Suprapubic skin (tissue), 4 donors: ENCODE measurements around the gene CCDC127. TPM values are rescaled to one million over a fixed set of nuclear protein-coding genes. Genes with fewer than 3 reads are reported as not detected.
"Not testable (repeated sequence)": the region's sequence is repeated elsewhere in the genome, so short reads cannot be mapped to it uniquely, and the experiment has no call there.

ENCODE experiments used
- DNase-seq, 2 donors: peaks; one replicate each; pipeline ENCODE4 v3.0.0-alpha.2; 2019; ENCODE audit warnings: low spot score in 2 of 2
- H3K27ac ChIP-seq: fragments of 200-600 bp; sonication (generic); one replicate; pipeline ENCODE4 v1.5.1; 2019
- H3K27me3 ChIP-seq: fragments of 200-600 bp; sonication (generic); one replicate; pipeline ENCODE4 v1.5.1; 2019
- H3K36me3 ChIP-seq: fragments of 200-600 bp; sonication (generic); one replicate; pipeline ENCODE4 v1.5.1; 2019
- H3K4me1 ChIP-seq: fragments of 200-600 bp; sonication (generic); one replicate; pipeline ENCODE4 v1.5.1; 2019
- H3K4me3 ChIP-seq: fragments of 200-600 bp; sonication (generic); one replicate; pipeline ENCODE4 v1.5.1; 2019; ENCODE audit warnings: mild to moderate bottlenecking
- H3K9me3 ChIP-seq: fragments of 200-600 bp; sonication (generic); one replicate; pipeline ENCODE4 v1.5.1; 2019
- CTCF ChIP-seq, 2 donors: fragments of 200-600 bp in 1 of 2; fragments of 450-650 bp in 1 of 2; sonication (generic) in 1 of 2; IDR thresholded peaks; one replicate each; pipeline ENCODE4 v1.5.1; 2016 to 2019; ENCODE audit warnings: antibody characterized with exemption in 2 of 2, mild to moderate bottlenecking in 1 of 2, moderate library complexity in 1 of 2
- EP300 ChIP-seq: sonication (generic); formaldehyde crosslinking; IDR thresholded peaks from one replicate; pipeline ENCODE4 v1.6.1; 2017; ENCODE audit warnings: antibody characterized with exemption
- POLR2A ChIP-seq, 2 donors: fragments of 450-650 bp; IDR thresholded peaks; one replicate each; pipeline ENCODE4 v1.6.1; 2017; ENCODE audit warnings: antibody characterized with exemption in 2 of 2, mild to moderate bottlenecking in 2 of 2, moderate library complexity in 2 of 2
- POLR2AphosphoS5 ChIP-seq, 3 donors: sonication (generic); formaldehyde crosslinking; IDR thresholded peaks; one replicate each; pipeline ENCODE4 v1.6.1; 2017; ENCODE audit warnings: antibody characterized with exemption in 3 of 3
- WGBS: methylation state at CpG from one replicate; pipeline ENCODE4 v1.1.5; 2018; 5-methylcytosine and 5-hydroxymethylcytosine counted together
- total RNA-seq, 4 donors: library from RNA; depleted of rRNA; stranded (reverse); fragments of >200 nt; gene quantifications; one replicate each; pipeline ENCODE4 v1.1.0, GENCODE V29; 2016

The CCDC127 gene
- total RNA-seq, 4 donors from 2014 or later: 3.1 to 11.7 (median 5.1) TPM

- Histone ChIP-seq H3K4me3 (peak overlapping the region; percentile 100), H3K36me3 (peaks cover 2% of the 10 kb centered on the region), H3K27me3 (no peaks in the 10 kb centered on the region), H3K27ac (peak overlapping the region; percentile 94), H3K4me1 (peaks cover 51% of the 10 kb centered on the region), H3K9me3 (no peaks in the 10 kb centered on the region)
- no peak for TF ChIP-seq EP300
- no peak for DNase-seq
- whole genome bisulfite sequencing: 0% methylated on average over 9 of the region's 73 CpGs
These were observed 721 bp upstream of the CCDC127 start for GRCh38 chr5:218457-219291.

- H3K27me3 ChIP-seq: not testable (repeated sequence)
These were observed 1.9 kb downstream of the CCDC127 start for GRCh38 chr5:216076-216475.

GRCh38 chr5:215256-215655 lies 2.7 kb downstream of the CCDC127 start:
- H3K36me3 ChIP-seq: not testable (repeated sequence)

More at GRCh38 chr5:216076-216475, 1.9 kb downstream of the CCDC127 start:
- not testable (repeated sequence) for DNase-seq, H3K36me3 ChIP-seq, H3K4me3 ChIP-seq, H3K27ac ChIP-seq, H3K9me3 ChIP-seq
- WGBS: 79% methylated on average over 9 of the region's 10 CpGs
- peaks cover 38% of the 10 kb centered on the region for H3K4me1 ChIP-seq

GRCh38 chr5:213803-214395 lies 4.1 kb downstream of the CCDC127 start:
- peaks cover 7% of the 10 kb centered on the region for H3K36me3 ChIP-seq
- no peaks in the 10 kb centered on the region for H3K27me3 ChIP-seq
- 91% methylated on average over 12 of the region's 12 CpGs for WGBS
- peaks cover 18% of the 10 kb centered on the region for H3K4me1 ChIP-seq
- no peak overlapping the region for H3K27ac ChIP-seq
- TF ChIP-seq POLR2A (IDR thresholded peaks at IDR 0.05) (no peak), EP300 (no peak), CTCF (IDR thresholded peaks at IDR 0.05) (no peak), POLR2AphosphoS5 (IDR thresholded peaks at IDR 0.05) (no peak)
- no peak overlapping the region for H3K4me3 ChIP-seq
- H3K9me3 ChIP-seq: no peaks in the 10 kb centered on the region
- DNase-seq: no peak

More at GRCh38 chr5:215256-215655, 2.7 kb downstream of the CCDC127 start:
- H3K4me3 ChIP-seq, DNase-seq, H3K9me3 ChIP-seq, H3K27me3 ChIP-seq, H3K27ac ChIP-seq: not testable (repeated sequence)
- WGBS: 25% methylated on average over 2 of the region's 2 CpGs
- peaks cover 31% of the 10 kb centered on the region for H3K4me1 ChIP-seq

- H3K9me3 ChIP-seq: no peaks in the 10 kb centered on the region
- no peak overlapping the region for H3K4me3 ChIP-seq
- no peaks in the 10 kb centered on the region for H3K4me1 ChIP-seq
- no peak overlapping the region for H3K27ac ChIP-seq
- H3K36me3 ChIP-seq: peaks cover 23% of the 10 kb centered on the region
- no peak for DNase-seq
- H3K27me3 ChIP-seq: no peaks in the 10 kb centered on the region
- TF ChIP-seq CTCF (IDR thresholded peaks at IDR 0.05): no peak
- no peak for TF ChIP-seq POLR2AphosphoS5 (IDR thresholded peaks at IDR 0.05)
- TF ChIP-seq POLR2A (IDR thresholded peaks at IDR 0.05): no peak
- no peak for TF ChIP-seq EP300
- 87% methylated on average over 15 of the region's 15 CpGs for WGBS
These were observed 9.4 kb downstream of the CCDC127 start for GRCh38 chr5:208449-209114.

- no peak for DNase-seq
- WGBS: 76% methylated on average over 11 of the region's 14 CpGs
- Histone ChIP-seq H3K4me1 (no peaks in the 10 kb centered on the region), H3K4me3 (no peak overlapping the region), H3K27me3 (no peaks in the 10 kb centered on the region), H3K36me3 (peaks cover 27% of the 10 kb centered on the region), H3K9me3 (no peaks in the 10 kb centered on the region), H3K27ac (no peak overlapping the region)
- TF ChIP-seq EP300: no peak
- TF ChIP-seq CTCF (IDR thresholded peaks at IDR 0.05): no peak
- no peak for TF ChIP-seq POLR2AphosphoS5 (IDR thresholded peaks at IDR 0.05)
- TF ChIP-seq POLR2A (IDR thresholded peaks at IDR 0.05): no peak
These were observed 10.4 kb downstream of the CCDC127 start for GRCh38 chr5:207599-207998.
